Kidney capillary endothelial cell (primary cell): ENCODE results near the gene TCF21.
"Not testable (repeated sequence)": the region's sequence is repeated elsewhere in the genome, so short reads cannot be mapped to it uniquely, and the experiment has no call there.

Source experiments
- DNase-seq: peaks from one replicate; pipeline ENCODE4 v3.0.0-alpha.2; 2018; ENCODE audit warnings: low spot score

Gene TCF21

DNA sequence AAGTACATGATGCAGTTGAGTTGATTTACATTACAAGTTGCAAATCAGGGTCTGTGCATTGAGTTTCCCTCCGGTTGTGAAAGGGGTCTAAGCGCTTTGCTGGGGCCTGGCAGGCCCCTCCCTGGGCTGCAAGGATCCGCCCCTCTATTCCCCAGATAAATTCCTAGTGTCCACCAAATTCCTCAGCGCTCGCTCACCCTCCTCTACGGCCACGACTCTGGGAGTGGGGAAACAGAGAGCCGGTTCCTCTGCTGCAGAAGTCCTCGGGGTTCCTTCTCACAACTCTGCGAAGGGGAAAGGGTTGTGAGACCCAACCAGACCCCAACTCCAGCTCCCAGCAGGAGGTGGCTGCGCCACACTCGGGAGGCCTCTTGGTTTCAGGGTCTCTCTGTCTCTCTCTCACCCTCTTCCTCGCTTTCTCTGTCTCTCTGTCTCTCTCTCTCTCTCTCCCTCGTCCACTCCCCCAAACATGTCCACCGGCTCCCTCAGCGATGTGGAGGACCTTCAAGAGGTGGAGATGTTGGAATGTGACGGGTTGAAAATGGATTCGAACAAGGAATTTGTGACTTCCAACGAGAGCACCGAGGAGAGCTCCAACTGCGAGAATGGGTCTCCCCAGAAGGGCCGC is at the start of gene TCF21:
Gene TCF21, plus strand, starts transcription at position 185 of the 628 bp plus-strand sequence. Its CDS starts 285 bp downstream, at position 470.
- DNase-seq = no peak

DNA sequence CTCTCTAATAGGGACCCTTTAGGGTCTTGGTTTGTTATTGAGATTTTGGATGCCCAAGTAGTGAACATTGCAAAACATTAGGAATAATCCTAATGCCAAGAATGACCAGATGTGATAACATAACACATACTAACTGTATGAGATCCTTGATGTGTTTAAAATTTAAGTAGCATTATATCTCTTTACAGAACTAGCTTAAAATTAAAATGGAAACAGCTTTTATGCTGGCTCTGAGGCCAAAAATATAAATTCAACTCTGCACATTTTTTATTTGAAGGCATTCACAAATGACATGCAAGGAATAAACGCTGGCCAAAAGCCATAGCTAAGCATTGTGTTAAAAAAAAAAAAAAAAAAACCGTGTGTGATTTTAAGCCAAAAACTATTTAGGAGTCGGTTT is 47.7 kb upstream of the TCF21 start:
- no peak for DNase-seq

DNA sequence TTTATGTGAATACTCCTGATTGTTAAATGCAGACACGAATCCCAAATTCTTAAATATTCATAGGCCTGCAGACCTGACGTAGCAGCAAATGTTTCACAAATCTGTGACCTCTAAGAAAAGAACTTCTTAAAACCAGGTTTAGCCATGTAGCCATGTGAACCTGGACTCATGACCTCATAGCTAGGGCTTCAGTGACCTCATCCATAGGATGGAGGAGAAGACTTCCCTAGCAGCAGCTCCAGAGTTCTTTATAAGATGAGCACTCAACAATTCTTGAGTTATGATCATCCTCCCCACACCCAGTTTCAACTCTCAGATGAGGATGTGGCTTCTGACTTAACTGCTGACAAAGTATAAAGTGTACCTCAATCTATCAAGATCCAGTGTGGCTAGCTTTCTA is 45.8 kb upstream of the TCF21 start:
- no peak for DNase-seq

- DNase-seq = no peak
Observed at GRCh38 chr6:133844709-133845108, 44.2 kb upstream of the TCF21 start.

DNA sequence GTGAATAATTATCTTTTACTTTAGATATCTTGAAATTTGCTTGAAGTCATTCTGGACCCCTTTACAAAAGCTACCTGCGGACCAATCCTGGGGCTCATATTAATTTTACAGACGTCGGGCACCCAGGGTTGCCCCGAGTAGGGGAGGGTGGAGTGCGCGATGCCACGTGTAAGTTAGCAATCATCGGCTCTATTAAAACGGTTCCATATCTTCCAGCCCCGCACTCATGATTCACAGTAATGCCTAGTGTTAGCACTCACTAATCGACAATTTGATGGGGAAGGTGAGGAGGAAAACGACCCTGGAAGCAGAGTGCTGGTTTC is 34.9 kb upstream of the TCF21 start:
- no peak for DNase-seq

- DNase-seq = no peak
Observed at GRCh38 chr6:133854364-133855275, 34.3 kb upstream of the TCF21 start.

DNA sequence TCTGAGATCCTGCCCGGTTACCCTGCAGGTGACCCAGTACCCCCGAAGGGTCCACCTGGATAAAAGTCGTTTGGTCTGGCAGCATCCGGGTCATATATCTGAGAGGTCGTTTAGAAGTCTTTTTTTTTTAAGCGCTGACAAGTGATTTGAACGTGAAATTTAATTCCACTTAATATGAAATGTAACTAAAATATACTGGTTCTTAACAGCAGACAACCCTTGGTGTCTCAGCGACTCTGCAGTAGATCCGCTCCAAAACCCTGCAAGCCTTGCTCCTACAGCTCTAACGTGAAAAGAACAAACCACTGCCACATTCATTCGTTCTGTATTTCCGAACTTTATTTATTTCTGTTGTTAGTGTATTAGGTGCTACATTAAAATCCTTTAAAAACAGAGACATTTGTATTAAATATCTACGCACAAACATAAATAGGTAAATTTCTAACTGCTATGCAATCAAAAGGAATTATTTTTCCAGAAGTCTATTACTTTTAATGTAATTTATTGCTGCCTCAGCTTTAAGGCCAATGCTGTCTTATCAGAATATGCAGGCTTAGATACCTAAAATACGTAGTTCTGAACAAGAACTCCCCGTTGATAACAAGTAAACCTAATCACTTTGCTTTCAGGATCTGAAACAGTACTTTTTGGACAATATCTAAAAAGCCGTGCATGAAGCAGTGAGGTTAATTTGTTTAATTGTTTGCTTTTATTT is 33.5 kb upstream of the TCF21 start:
- DNase-seq = no peak

DNA sequence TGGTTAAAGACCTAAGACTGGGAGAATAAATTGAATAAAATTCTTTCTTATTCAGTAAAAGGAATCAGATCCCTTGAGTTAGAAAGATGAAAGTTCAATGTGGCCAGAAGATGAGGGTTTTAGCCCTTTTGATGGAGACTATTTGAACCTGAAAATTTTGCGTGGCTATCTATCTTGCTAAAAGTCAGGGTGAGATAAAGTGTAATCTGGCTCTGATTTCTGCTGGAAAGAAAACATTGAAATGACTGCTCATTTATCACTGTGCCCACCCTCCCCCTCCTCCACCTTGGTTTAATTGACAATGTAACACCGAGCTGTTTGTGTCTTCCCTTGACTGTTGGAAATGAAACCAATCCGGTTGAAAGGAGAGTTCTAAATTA is 32.9 kb upstream of the TCF21 start:
- no peak for DNase-seq

DNA sequence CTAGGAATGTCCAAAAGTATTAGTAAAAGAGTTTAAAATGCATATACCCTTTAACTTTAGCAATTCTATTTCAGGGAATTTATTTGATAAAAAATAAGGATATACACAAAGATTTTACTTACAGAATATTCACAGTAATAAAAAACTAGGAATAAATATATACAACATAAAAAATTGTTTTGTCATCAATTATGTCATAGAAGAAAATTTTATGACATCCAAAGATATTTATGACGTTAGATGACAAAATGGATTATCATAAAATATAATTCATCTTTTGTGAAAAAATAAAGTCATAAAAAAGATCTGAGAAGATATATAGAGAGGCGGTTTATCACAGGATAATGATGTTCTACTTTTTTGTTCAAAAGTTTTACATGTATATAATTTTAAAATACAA is 32.0 kb upstream of the TCF21 start:
- DNase-seq = no peak

GRCh38 chr6:133857696-133858095 is 31.2 kb upstream of the TCF21 start:
- no peak for DNase-seq

DNA sequence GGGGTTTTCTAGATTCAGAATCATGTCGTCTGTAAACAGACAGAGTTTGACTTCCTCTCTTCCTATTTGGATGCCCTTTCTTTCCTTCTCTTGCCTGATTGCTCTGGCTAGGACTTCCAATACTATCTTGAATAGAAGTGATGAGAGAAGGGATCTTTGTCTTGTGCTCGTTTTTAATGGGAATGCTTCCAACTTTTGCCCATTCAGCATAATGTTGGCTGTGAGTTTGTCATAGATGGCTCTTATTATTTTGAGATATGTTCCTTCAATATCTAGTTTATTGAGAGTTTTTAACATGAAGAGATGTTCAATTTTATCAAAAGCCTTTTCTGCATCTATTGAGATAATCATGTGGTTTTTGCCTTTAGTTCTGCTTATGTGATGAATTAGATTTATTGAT is 27.6 kb upstream of the TCF21 start:
- not testable (repeated sequence) for DNase-seq

GRCh38 chr6:133863228-133863627 is 25.7 kb upstream of the TCF21 start:
- DNase-seq = no peak

DNA sequence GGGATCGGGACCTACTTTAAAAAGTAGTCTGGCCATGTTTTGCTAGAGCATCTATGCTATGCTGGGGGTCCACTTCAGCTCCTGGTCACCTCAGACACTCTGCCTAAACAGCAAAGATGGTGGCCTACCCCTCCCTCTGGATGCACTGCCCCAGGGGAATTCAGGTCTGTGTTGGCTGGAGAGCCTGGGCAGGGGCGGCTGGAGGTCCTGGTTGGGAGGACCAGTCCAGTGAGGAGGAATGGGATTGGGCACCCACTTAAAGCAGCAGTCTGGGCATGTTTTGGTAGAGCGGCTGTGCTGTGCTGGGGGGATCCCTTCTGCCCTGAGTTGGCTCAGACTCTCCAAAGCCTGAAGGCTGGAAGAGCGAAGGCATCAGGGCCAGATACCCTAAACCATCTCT is 23.2 kb upstream of the TCF21 start:
- no peak for DNase-seq

GRCh38 chr6:133871131-133871530 is 17.8 kb upstream of the TCF21 start:
- DNase-seq = no peak

DNA sequence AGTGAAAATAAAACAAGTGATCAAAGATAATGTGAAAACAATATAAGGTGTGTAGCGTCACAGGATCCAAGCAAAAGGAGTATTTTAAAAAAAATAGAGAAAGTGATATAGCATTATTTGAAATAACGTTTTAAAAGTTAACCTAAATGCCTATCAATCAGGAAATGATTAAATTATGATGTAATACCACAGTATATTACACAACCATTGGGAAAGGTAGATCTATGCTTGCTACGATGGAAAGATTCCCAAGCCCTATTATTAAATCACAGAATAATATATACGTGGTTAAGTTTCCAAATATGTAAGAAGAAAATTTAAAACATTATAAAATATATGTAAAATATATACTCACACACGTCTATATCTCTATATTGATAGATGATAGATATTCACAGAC is 15.4 kb upstream of the TCF21 start:
- no peak for DNase-seq

DNA sequence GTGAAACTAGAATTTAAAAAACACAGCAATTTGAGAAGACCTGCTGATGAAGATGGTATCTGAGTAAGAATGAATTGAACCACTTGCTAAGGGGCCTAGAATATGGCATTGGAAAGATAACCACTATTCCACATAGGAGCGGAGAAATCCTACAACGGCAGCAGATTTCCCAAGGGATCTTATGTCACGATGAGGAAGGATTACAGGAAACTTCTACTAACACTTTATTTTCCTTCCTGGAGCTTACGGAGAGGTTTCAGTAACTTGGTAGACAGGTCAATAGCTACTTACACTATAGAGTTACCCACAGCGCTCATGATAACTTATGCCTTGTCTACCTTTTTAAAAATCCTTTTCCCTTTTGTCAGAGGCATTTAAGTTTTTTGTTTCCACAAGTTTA is 11.8 kb upstream of the TCF21 start:
- DNase-seq = no peak

- no peak for DNase-seq
Observed at GRCh38 chr6:133880006-133880405, 8.9 kb upstream of the TCF21 start.

GRCh38 chr6:133880896-133881295 is 8.0 kb upstream of the TCF21 start:
- DNase-seq = no peak

- DNase-seq = no peak
Observed at GRCh38 chr6:133886104-133886775, 2.7 kb upstream of the TCF21 start.

- DNase-seq = no peak
Observed at GRCh38 chr6:133887156-133887879, 1.6 kb upstream of the TCF21 start.

- no peak for DNase-seq
Observed at GRCh38 chr6:133887880-133888230, 1.1 kb upstream of the TCF21 start.
